K562 (cell line): ENCODE data around the gene RPRD1B. TPM values are rescaled to one million over a fixed set of nuclear protein-coding genes. Genes with fewer than 3 reads are reported as not detected.
A peak's percentile ranks its signal among the peaks of the same experiment; 100 is the strongest.

Experiments
- BACH1 ChIP-seq: fragments of 200-800 bp; sonication (Bioruptor generic); IDR thresholded peaks from 2 replicates; pipeline ENCODE4 v1.6.1; 2016; ENCODE audit warnings: missing genetic modification characterization, missing compliant biosample characterization
- ETS1 ChIP-seq: conservative IDR thresholded peaks from 2 replicates; pipeline ENCODE4 v1.6.1; 2011; ENCODE audit warnings: low read depth, mild to moderate bottlenecking, low read length; ENCODE audit not compliant: control insufficient read depth
- GATAD2A ChIP-seq: fragments of 450-650 bp; IDR thresholded peaks from 2 replicates; pipeline ENCODE4 v1.6.1; 2017
- NR2C1 ChIP-seq, 2 experiments: fragments of 450-650 bp; IDR thresholded peaks; 2 replicates each; pipeline ENCODE4 v1.6.1; 2017; ENCODE audit warnings: mild to moderate bottlenecking in 2 of 2, antibody characterized with exemption in 1 of 2, inconsistent platforms in 1 of 2, missing compliant biosample characterization in 1 of 2, missing genetic modification characterization in 1 of 2
- PATZ1 ChIP-seq: fragments of 250-450 bp; sonication (Bioruptor Pico); IDR thresholded peaks from 2 replicates; pipeline ENCODE4 v1.5.0; 2020; ENCODE audit warnings: mild to moderate bottlenecking, borderline replicate concordance
- POLR2A ChIP-seq: fragments of 450-650 bp; conservative IDR thresholded peaks from 2 replicates; pipeline ENCODE4 v1.6.1; 2016
- POLR2AphosphoS5 ChIP-seq: IDR thresholded peaks from 2 replicates; pipeline ENCODE4 v1.6.1; 2011; ENCODE audit warnings: mild to moderate bottlenecking, low read depth, low read length, moderate library complexity; ENCODE audit not compliant: control insufficient read depth, insufficient read depth
- POLR2G ChIP-seq: fragments of 200-400 bp; formaldehyde crosslinking; IDR thresholded peaks from 2 replicates; pipeline ENCODE4 v1.6.1; 2017; ENCODE audit warnings: low read depth, mild to moderate bottlenecking, antibody characterized with exemption, low read length, moderate library complexity
- RBM22 ChIP-seq: fragments of 200-400 bp; formaldehyde crosslinking; IDR thresholded peaks from 2 replicates; pipeline ENCODE4 v1.6.1; 2018; ENCODE audit warnings: low read length, low read depth; ENCODE audit not compliant: poor library complexity, severe bottlenecking
- TEAD1 ChIP-seq, 2 experiments: fragments of 450-650 bp in 1 of 2; sonication (generic) in 1 of 2; formaldehyde crosslinking; IDR thresholded peaks; 2 replicates each; pipeline versions ENCODE4 v1.4.0 to v1.8.0; 2020 to 2022; ENCODE audit warnings: mild to moderate bottlenecking in 2 of 2, missing genetic modification reagents in 1 of 2
- ZNF175 ChIP-seq: fragments of 200-800 bp; sonication (Bioruptor generic); IDR thresholded peaks from 2 replicates; pipeline ENCODE4 v1.6.1; 2016; ENCODE audit warnings: low read depth, mild to moderate bottlenecking, missing genetic modification characterization, missing compliant biosample characterization
- ZNF764 ChIP-seq: fragments of 250-450 bp; sonication (Bioruptor Pico); IDR thresholded peaks from 2 replicates; pipeline ENCODE4 v1.4.0; 2020; ENCODE audit warnings: low read depth, mild to moderate bottlenecking, moderate library complexity
- polyA plus RNA-seq, 8 experiments: library from polyadenylated mRNA; depleted of rRNA in 4 of 8; stranded (reverse) in 5 of 8; unstranded in 3 of 8; fragments of >200 nt; fragmentation: Nextera tagmentation in 2 of 8; fragmentation: Illumina TruSeq in 1 of 8; extraction: Ambion mirVana in 2 of 8; extraction: Trizol in 1 of 8; gene quantifications; 2 replicates each; pipeline versions ENCODE4 v1.2.1 to v1.2.3, GENCODE V29; 2011 to 2014; ENCODE audit warnings: inconsistent platforms in 1 of 8, missing spikeins in 1 of 8
- total RNA-seq, 7 experiments: library from RNA; depleted of rRNA in 6 of 7; stranded (reverse); fragments of >200 nt in 6 of 7; fragmentation: Illumina TruSeq in 2 of 7; extraction: Trizol in 2 of 7; gene quantifications; 2 replicates each; pipeline versions ENCODE4 v1.2.1 to v1.2.3, GENCODE V29; 2011 to 2021; ENCODE audit warnings: low replicate concordance in 1 of 7
- TF ChIP-seq, protein P1 (sequence below): sonication (generic); formaldehyde crosslinking; IDR thresholded peaks from 2 replicates; pipeline ENCODE4 v1.5.0; 2020; ENCODE audit warnings: missing genetic modification reagents
- TF ChIP-seq, protein P2 (sequence below), 3 experiments: IDR thresholded peaks in 2 of 3; conservative IDR thresholded peaks in 1 of 3; 2 replicates each; pipeline ENCODE4 v1.5.1; 2011 to 2012; ENCODE audit warnings: low read length in 3 of 3, mild to moderate bottlenecking in 3 of 3, control low read depth in 2 of 3, improper control_type of control experiment in 1 of 3, inconsistent platforms in 1 of 3, low read depth in 1 of 3, mixed read lengths in 1 of 3, moderate library complexity in 1 of 3; ENCODE audit not compliant: insufficient read depth in 2 of 3
- TF ChIP-seq, protein P3 (sequence below): fragments of 250-450 bp; sonication (Bioruptor Pico); IDR thresholded peaks from 2 replicates; pipeline ENCODE4 v1.4.0; 2020; ENCODE audit warnings: mild to moderate bottlenecking, moderate library complexity

The RPRD1B gene
- total and polyA plus RNA-seq, 9 of the 15 experiments (the other 6 are each of a cell fraction or from before 2014, with no cell fraction given): 5.5 to 43.0 (median 24.4) TPM

- TF ChIP-seq, protein P1, sequence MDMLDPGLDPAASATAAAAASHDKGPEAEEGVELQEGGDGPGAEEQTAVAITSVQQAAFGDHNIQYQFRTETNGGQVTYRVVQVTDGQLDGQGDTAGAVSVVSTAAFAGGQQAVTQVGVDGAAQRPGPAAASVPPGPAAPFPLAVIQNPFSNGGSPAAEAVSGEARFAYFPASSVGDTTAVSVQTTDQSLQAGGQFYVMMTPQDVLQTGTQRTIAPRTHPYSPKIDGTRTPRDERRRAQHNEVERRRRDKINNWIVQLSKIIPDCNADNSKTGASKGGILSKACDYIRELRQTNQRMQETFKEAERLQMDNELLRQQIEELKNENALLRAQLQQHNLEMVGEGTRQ: no peak
- TF ChIP-seq RBM22: no peak
- no peak for TF ChIP-seq ETS1
- no peak for TF ChIP-seq NR2C1 (IDR thresholded peaks at IDR 0.05)
- peak; percentile 45; the same call in 1 of the 2 replicates for TF ChIP-seq NR2C1 (tag; IDR thresholded peaks at IDR 0.05)
- TF ChIP-seq, protein P2, sequence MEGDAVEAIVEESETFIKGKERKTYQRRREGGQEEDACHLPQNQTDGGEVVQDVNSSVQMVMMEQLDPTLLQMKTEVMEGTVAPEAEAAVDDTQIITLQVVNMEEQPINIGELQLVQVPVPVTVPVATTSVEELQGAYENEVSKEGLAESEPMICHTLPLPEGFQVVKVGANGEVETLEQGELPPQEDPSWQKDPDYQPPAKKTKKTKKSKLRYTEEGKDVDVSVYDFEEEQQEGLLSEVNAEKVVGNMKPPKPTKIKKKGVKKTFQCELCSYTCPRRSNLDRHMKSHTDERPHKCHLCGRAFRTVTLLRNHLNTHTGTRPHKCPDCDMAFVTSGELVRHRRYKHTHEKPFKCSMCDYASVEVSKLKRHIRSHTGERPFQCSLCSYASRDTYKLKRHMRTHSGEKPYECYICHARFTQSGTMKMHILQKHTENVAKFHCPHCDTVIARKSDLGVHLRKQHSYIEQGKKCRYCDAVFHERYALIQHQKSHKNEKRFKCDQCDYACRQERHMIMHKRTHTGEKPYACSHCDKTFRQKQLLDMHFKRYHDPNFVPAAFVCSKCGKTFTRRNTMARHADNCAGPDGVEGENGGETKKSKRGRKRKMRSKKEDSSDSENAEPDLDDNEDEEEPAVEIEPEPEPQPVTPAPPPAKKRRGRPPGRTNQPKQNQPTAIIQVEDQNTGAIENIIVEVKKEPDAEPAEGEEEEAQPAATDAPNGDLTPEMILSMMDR (IDR thresholded peaks at IDR 0.05 in 2 of 3, conservative IDR thresholded peaks at IDR 0.05 in 1 of 3; ENCODE audit: insufficient read depth in 2 of 3, low read depth in 1 of 3, low read length in 3 of 3): peak; percentile 86 to 90 (median 88)
- TF ChIP-seq PATZ1: no peak
- TF ChIP-seq BACH1: 0 out of 2 replicates have a peak, but pooled peaks have one; percentile 13
- TF ChIP-seq TEAD1 (CRISPR knock-in tag; IDR thresholded peaks at IDR 0.05): no peak
- 0 out of 2 replicates have a peak, but pooled peaks have one; percentile 42 for TF ChIP-seq GATAD2A
- 0 out of 2 replicates have a peak, but pooled peaks have one; percentile 18 for TF ChIP-seq POLR2G
- 0 out of 2 replicates have a peak, but pooled peaks have one; percentile 27 for TF ChIP-seq POLR2A
- TF ChIP-seq, protein P3, sequence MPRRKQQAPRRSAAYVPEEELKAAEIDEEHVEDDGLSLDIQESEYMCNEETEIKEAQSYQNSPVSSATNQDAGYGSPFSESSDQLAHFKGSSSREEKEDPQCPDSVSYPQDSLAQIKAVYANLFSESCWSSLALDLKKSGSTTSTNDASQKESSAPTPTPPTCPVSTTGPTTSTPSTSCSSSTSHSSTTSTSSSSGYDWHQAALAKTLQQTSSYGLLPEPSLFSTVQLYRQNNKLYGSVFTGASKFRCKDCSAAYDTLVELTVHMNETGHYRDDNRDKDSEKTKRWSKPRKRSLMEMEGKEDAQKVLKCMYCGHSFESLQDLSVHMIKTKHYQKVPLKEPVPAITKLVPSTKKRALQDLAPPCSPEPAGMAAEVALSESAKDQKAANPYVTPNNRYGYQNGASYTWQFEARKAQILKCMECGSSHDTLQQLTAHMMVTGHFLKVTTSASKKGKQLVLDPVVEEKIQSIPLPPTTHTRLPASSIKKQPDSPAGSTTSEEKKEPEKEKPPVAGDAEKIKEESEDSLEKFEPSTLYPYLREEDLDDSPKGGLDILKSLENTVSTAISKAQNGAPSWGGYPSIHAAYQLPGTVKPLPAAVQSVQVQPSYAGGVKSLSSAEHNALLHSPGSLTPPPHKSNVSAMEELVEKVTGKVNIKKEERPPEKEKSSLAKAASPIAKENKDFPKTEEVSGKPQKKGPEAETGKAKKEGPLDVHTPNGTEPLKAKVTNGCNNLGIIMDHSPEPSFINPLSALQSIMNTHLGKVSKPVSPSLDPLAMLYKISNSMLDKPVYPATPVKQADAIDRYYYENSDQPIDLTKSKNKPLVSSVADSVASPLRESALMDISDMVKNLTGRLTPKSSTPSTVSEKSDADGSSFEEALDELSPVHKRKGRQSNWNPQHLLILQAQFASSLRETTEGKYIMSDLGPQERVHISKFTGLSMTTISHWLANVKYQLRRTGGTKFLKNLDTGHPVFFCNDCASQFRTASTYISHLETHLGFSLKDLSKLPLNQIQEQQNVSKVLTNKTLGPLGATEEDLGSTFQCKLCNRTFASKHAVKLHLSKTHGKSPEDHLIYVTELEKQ (CRISPR knock-in tag): no peak
- TF ChIP-seq POLR2AphosphoS5: no peak
- no peak for TF ChIP-seq ZNF764
- TF ChIP-seq ZNF175 (CRISPR knock-in tag): 0 out of 2 replicates have a peak, but pooled peaks have one; percentile 38
Observed at GRCh38 chr20:38113401-38114325, 80.1 kb downstream of the RPRD1B start (continued).
